K562 (cell line): ENCODE data around the gene LMAN2. TPM values are rescaled to one million over a fixed set of nuclear protein-coding genes. Genes with fewer than 3 reads are reported as not detected.
A peak's percentile ranks its signal among the peaks of the same experiment; 100 is the strongest.

Experiments used
- ATAC-seq: fragments of 200-7000 bp; cut with Tn5 transposase; 3 replicates; pipeline ENCODE4 v1.9.1; 2020; ENCODE audit warnings: moderate library complexity
- BruUV-seq: library from RNA; stranded (reverse); fragments of 400-500 nt; replicated peaks from 2 replicates; lab custom pipeline; 2021; lab: Mats Ljungman, UMichigan
- CTCF ChIA-PET: fragments of 300-600 bp; formaldehyde crosslinking; extraction: SDS; loops from one replicate; lab custom pipeline; 2021; ENCODE audit warnings: low intra/inter-chr PET ratio; lab: Yijun Ruan, JAX
- POLR2A ChIA-PET: fragments of 300-600, 350-650 bp; sonication (Branson Sonifier 250); formaldehyde crosslinking; extraction: SDS; loops from one replicate; lab custom pipeline; 2021; ENCODE audit warnings: antibody characterized with exemption, inconsistent platforms; lab: Yijun Ruan, JAX
- DNase-seq, 4 experiments: peaks; one replicate each; pipeline versions ENCODE4 v3.0.0 to v3.0.0-alpha.2; 2011 to 2018; ENCODE audit warnings: low spot score in 3 of 4, mixed read lengths in 3 of 4; ENCODE audit errors: extremely low read depth in 1 of 4
- FAIRE-seq: peaks from 2 replicates; lab custom pipeline; 2011; peaks lifted over from hg19 to GRCh38; lab: Jason Lieb, UNC
- H2AFZ ChIP-seq: 2 replicates; pipeline ENCODE4 v1.6.0; 2011; ENCODE audit warnings: low read depth, low read length, control low read depth, inconsistent platforms
- H3K27ac ChIP-seq: fragments of 200-600 bp; 3 replicates; pipeline ENCODE4 v1.8.0; 2011; ENCODE audit warnings: low read depth, mild to moderate bottlenecking, control low read depth, inconsistent platforms, low read length, moderate library complexity, mixed read lengths; ENCODE audit errors: extremely low read depth
- H3K27me3 ChIP-seq, 2 experiments: fragments of 300-600 bp in 1 of 2; 2 replicates in 1 of 2; 3 replicates in 1 of 2; pipeline versions ENCODE4 v1.6.0 to v1.8.0; 2011; ENCODE audit warnings: inconsistent platforms in 2 of 2, low read length in 2 of 2, mild to moderate bottlenecking in 1 of 2, mixed read lengths in 1 of 2, moderate library complexity in 1 of 2; ENCODE audit not compliant: control insufficient read depth in 2 of 2, insufficient read depth in 2 of 2
- H3K36me3 ChIP-seq: fragments of 300-600 bp; 3 replicates; pipeline ENCODE4 v1.8.0; 2011; ENCODE audit warnings: mild to moderate bottlenecking, low read length, inconsistent platforms; ENCODE audit not compliant: control insufficient read depth, insufficient read depth
- H3K4me1 ChIP-seq, 2 experiments: fragments of 200-600 bp in 1 of 2; replicated peaks in 1 of 2; 2 replicates in 1 of 2; 3 replicates in 1 of 2; pipeline versions ENCODE4 v1.5.1 to v1.8.0; 2011; ENCODE audit warnings: inconsistent platforms in 2 of 2, low read length in 2 of 2, mild to moderate bottlenecking in 1 of 2, mixed read lengths in 1 of 2, moderate library complexity in 1 of 2; ENCODE audit not compliant: control insufficient read depth in 2 of 2, insufficient read depth in 2 of 2
- H3K4me2 ChIP-seq: 2 replicates; pipeline ENCODE4 v1.6.1; 2011; ENCODE audit warnings: low read length, control low read depth, inconsistent platforms, mixed read lengths; ENCODE audit not compliant: insufficient read depth
- H3K4me3 ChIP-seq: fragments of 200-600 bp; sonication (generic), shearing (Covaris generic); 2 replicates; pipeline ENCODE4 v1.5.1; 2016; ENCODE audit warnings: control low read depth, inconsistent platforms
- H3K79me2 ChIP-seq: fragments of 200-600 bp; 3 replicates; pipeline ENCODE4 v1.8.0; 2011; ENCODE audit warnings: low read length, inconsistent platforms; ENCODE audit not compliant: control insufficient read depth, insufficient read depth
- H3K9ac ChIP-seq, 2 experiments: 2 replicates each; pipeline versions ENCODE4 v1.6.0 to v1.6.1; 2011; ENCODE audit warnings: low read depth in 2 of 2, low read length in 2 of 2, control low read depth in 1 of 2, inconsistent platforms in 1 of 2, mild to moderate bottlenecking in 1 of 2, mixed read lengths in 1 of 2; ENCODE audit not compliant: insufficient read depth in 1 of 2
- H3K9me1 ChIP-seq: one replicate; pipeline ENCODE4 v1.6.0; 2011; ENCODE audit warnings: inconsistent platforms, mild to moderate bottlenecking, low read length, moderate library complexity; ENCODE audit not compliant: control insufficient read depth, insufficient read depth
- H3K9me3 ChIP-seq: replicated peaks from 2 replicates; pipeline ENCODE4 v1.5.1; 2011; ENCODE audit warnings: low read depth, low read length, inconsistent platforms; ENCODE audit not compliant: control insufficient read depth, insufficient read depth
- H4K20me1 ChIP-seq: replicated peaks from 2 replicates; pipeline ENCODE4 v1.6.1; 2011; ENCODE audit warnings: low read length, inconsistent platforms, mixed read lengths; ENCODE audit not compliant: control insufficient read depth, insufficient read depth
- CBX8 ChIP-seq: fragments of 200-600 bp; sonication (generic); IDR thresholded peaks from 2 replicates; pipeline ENCODE4 v1.6.1; 2012; ENCODE audit warnings: borderline replicate concordance, mixed run types, low read depth, mild to moderate bottlenecking, moderate library complexity, mixed read lengths, low read length, control low read depth, inconsistent platforms; ENCODE audit not compliant: poor library complexity, severe bottlenecking; ENCODE audit errors: extremely low read depth
- E2F6 ChIP-seq, 2 experiments: IDR thresholded peaks; 2 replicates each; pipeline ENCODE4 v1.6.1; 2011; ENCODE audit warnings: borderline replicate concordance in 1 of 2, control low read depth in 1 of 2, low read depth in 1 of 2, low read length in 1 of 2, mild to moderate bottlenecking in 1 of 2, mixed read lengths in 1 of 2, moderate library complexity in 1 of 2; ENCODE audit not compliant: insufficient read depth in 1 of 2, insufficient read length in 1 of 2, poor library complexity in 1 of 2, severe bottlenecking in 1 of 2; ENCODE audit errors: extremely low read depth in 1 of 2
- HNRNPK ChIP-seq: fragments of 200-400 bp; formaldehyde crosslinking; IDR thresholded peaks from one replicate; pipeline ENCODE4 v1.6.1; 2018; ENCODE audit warnings: mild to moderate bottlenecking, low read depth, low read length; ENCODE audit not compliant: poor library complexity, severe bottlenecking
- SMARCB1 ChIP-seq: IDR thresholded peaks from 2 replicates; pipeline ENCODE4 v1.6.1; 2011; ENCODE audit warnings: improper control_type of control experiment, low read depth; ENCODE audit not compliant: insufficient read length
- THRAP3 ChIP-seq: fragments of 450-650 bp; IDR thresholded peaks from 2 replicates; pipeline ENCODE4 v1.6.1; 2016; ENCODE audit warnings: mild to moderate bottlenecking, inconsistent platforms, borderline replicate concordance
- ZBTB7A ChIP-seq: IDR thresholded peaks from 2 replicates; pipeline ENCODE4 v1.6.1; 2011; ENCODE audit warnings: low read depth, mild to moderate bottlenecking, low read length, moderate library complexity, borderline replicate concordance; ENCODE audit not compliant: control insufficient read depth
- ZFX ChIP-seq: sonication (generic); formaldehyde crosslinking; IDR thresholded peaks from 2 replicates; pipeline ENCODE4 v1.8.0; 2022; ENCODE audit warnings: mild to moderate bottlenecking, missing genetic modification reagents, moderate library complexity
- ZNF184 ChIP-seq: sonication (generic); formaldehyde crosslinking; IDR thresholded peaks from 2 replicates; pipeline ENCODE4 v1.5.0; 2020; ENCODE audit warnings: missing genetic modification reagents
- ZNF24 ChIP-seq: fragments of 450-650 bp; IDR thresholded peaks from 2 replicates; pipeline ENCODE4 v1.6.1; 2016
- ZNF830 ChIP-seq: fragments of 250-450 bp; sonication (Bioruptor Pico); IDR thresholded peaks from 2 replicates; pipeline ENCODE4 v1.5.0; 2021; ENCODE audit warnings: mild to moderate bottlenecking
- WGBS: fragments of 100-300 bp; shearing (Covaris generic); methylation state at CpG from one replicate; pipeline ENCODE4 v1.1.6; 2016; ENCODE audit warnings: low coverage, mixed read lengths; ENCODE audit not compliant: insufficient coverage; ENCODE audit errors: missing lambda C conversion rate; 5-methylcytosine and 5-hydroxymethylcytosine counted together
- in situ Hi-C: fragments of 300-500 bp; cut with MboI; formaldehyde crosslinking; loops from 4 replicates; pipeline ENCODE4 v1.15.0; 2018; ENCODE audit warnings: inconsistent platforms, mixed read lengths
- intact Hi-C: fragments of 100-400 bp; cut with micrococcal nuclease; formaldehyde crosslinking; loops from 2 replicates; pipeline ENCODE4 v1.14.2; 2022
- polyA plus RNA-seq, 8 experiments: library from polyadenylated mRNA; depleted of rRNA in 4 of 8; stranded (reverse) in 5 of 8; unstranded in 3 of 8; fragments of >200 nt; fragmentation: Nextera tagmentation in 2 of 8; fragmentation: Illumina TruSeq in 1 of 8; extraction: Ambion mirVana in 2 of 8; extraction: Trizol in 1 of 8; gene quantifications; 2 replicates each; pipeline versions ENCODE4 v1.2.1 to v1.2.3, GENCODE V29; 2011 to 2014; ENCODE audit warnings: inconsistent platforms in 1 of 8, missing spikeins in 1 of 8
- total RNA-seq, 7 experiments: library from RNA; depleted of rRNA in 6 of 7; stranded (reverse); fragments of >200 nt in 6 of 7; fragmentation: Illumina TruSeq in 2 of 7; extraction: Trizol in 2 of 7; gene quantifications; 2 replicates each; pipeline versions ENCODE4 v1.2.1 to v1.2.3, GENCODE V29; 2011 to 2021; ENCODE audit warnings: low replicate concordance in 1 of 7

The LMAN2 gene
- total and polyA plus RNA-seq, 9 of the 15 experiments (the other 6 are each of a cell fraction or from before 2014, with no cell fraction given) = 2.7 to 254 (median 136) TPM

GRCh38 chr5:177385720-177386119, 34.3 kb upstream of the LMAN2 start:
- intact Hi-C loops (no loop called here), in situ Hi-C loops (no loop called here)
- ChIA-PET CTCF (no interaction called here), POLR2A (interaction anchor here (0.8 to 1.1 kb wide), 4 partner anchors 18 to 55 kb away, joined by 3 to 5 read pairs (median 4); no protein-coding TSS in a partner anchor)
- ATAC-seq (no peak), DNase-seq (no peak), FAIRE-seq (no peak)
- Histone ChIP-seq H3K9ac (peak overlapping the region in 1 of 2 experiments; percentile 29; a peak in 1 of 4 replicates), H3K27ac (no peak overlapping the region), H3K36me3 (no peaks in the 10 kb centered on the region), H3K27me3 (peaks cover 0 to 12% of the 10 kb centered on the region in 2 experiments; a peak in 2 of 5 replicates), H3K4me3 (no peak overlapping the region), H3K4me1 (peaks cover 6 to 22% of the 10 kb centered on the region in 2 experiments; a peak in 3 of 5 replicates), H3K9me3 (no peaks in the 10 kb centered on the region), H3K4me2 (no peak overlapping the region), H3K9me1 (no peaks in the 10 kb centered on the region), H4K20me1 (no peaks in the 10 kb centered on the region), H3K79me2 (no peaks in the 10 kb centered on the region), H2AFZ (no peak overlapping the region)
- 5% methylated on average over 7 of the region's 11 CpGs for WGBS
- no TSS peak for BruUV-seq
- TF ChIP-seq E2F6 (IDR thresholded peaks at IDR 0.05; ENCODE audit: borderline replicate concordance in 1 of 2, extremely low read depth in 1 of 2, insufficient read depth in 1 of 2, insufficient read length in 1 of 2, low read depth in 1 of 2, low read length in 1 of 2, poor library complexity in 1 of 2, severe bottlenecking in 1 of 2) (no peak), CBX8 (no peak), HNRNPK (no peak), ZNF24 (no peak), ZNF830 (CRISPR knock-in tag) (no peak), ZBTB7A (no peak), ZFX (no peak), ZNF184 (CRISPR knock-in tag) (no peak), THRAP3 (no peak), SMARCB1 (no peak)
